Measurements from ENCODE around the gene LEMD3.

The LEMD3 gene

GRCh38 chr12:65196762-65197567 is 27.6 kb downstream of the LEMD3 start:
- H2AFZ ChIP-seq (ENCODE audit: low read length) = no peak overlapping the region
- 0 out of 2 replicates have a peak, but pooled peaks cover 4% of the 10 kb centered on the region for H3F3A ChIP-seq (ENCODE audit: low read depth)
- no peaks in the 10 kb centered on the region for H3K27me3 ChIP-seq (ENCODE audit: insufficient read depth, low read length, poor library complexity, severe bottlenecking)
- H3K4me2 ChIP-seq (ENCODE audit: low read depth, low read length, poor library complexity, severe bottlenecking) = peak overlapping the region; percentile 28
- peaks cover 6% of the 10 kb centered on the region; the same call in 1 of the 2 replicates for H3K9me3 ChIP-seq (ENCODE audit: insufficient read depth, low read depth, low read length)
- no peaks in the 10 kb centered on the region for H3K9me2 ChIP-seq (replicated peaks; ENCODE audit: low read depth, low read length)
- peaks cover 40% of the 10 kb centered on the region for H4K20me1 ChIP-seq (ENCODE audit: insufficient read depth, low read length, poor library complexity, severe bottlenecking)
- no peak overlapping the region for H3K4me3 ChIP-seq (ENCODE audit: low read length, poor library complexity, severe bottlenecking)
- H3K4me1 ChIP-seq (ENCODE audit: insufficient read depth, low read length, poor library complexity, severe bottlenecking) = peaks cover 28% of the 10 kb centered on the region
- H3K36me3 ChIP-seq (ENCODE audit: insufficient read depth, low read length) = peaks cover 7% of the 10 kb centered on the region; the same call in 1 of the 2 replicates
- H3K9ac ChIP-seq (ENCODE audit: low read depth, low read length, poor library complexity, severe bottlenecking) = no peak overlapping the region
- H3K79me2 ChIP-seq (ENCODE audit: insufficient read depth, low read length) = peaks cover 93% of the 10 kb centered on the region
- TF ChIP-seq EZH2phosphoT487 (IDR thresholded peaks at IDR 0.05; ENCODE audit: borderline replicate concordance) (no peak), CTCF (conservative IDR thresholded peaks at IDR 0.05; ENCODE audit: low read length) (no peak)

- Histone ChIP-seq H3K27me3 (ENCODE audit: insufficient read depth, low read length, poor library complexity, severe bottlenecking) (no peaks in the 10 kb centered on the region), H3K4me3 (ENCODE audit: low read length, poor library complexity, severe bottlenecking) (no peak overlapping the region), H3K36me3 (ENCODE audit: insufficient read depth, low read length) (peaks cover 7% of the 10 kb centered on the region; the same call in 1 of the 2 replicates), H3K9me2 (replicated peaks; ENCODE audit: low read depth, low read length) (no peaks in the 10 kb centered on the region), H3K79me2 (ENCODE audit: insufficient read depth, low read length) (peaks cover 94% of the 10 kb centered on the region), H3K4me1 (ENCODE audit: insufficient read depth, low read length, poor library complexity, severe bottlenecking) (peaks cover 23% of the 10 kb centered on the region), H2AFZ (ENCODE audit: low read length) (no peak overlapping the region), H3K9me3 (ENCODE audit: insufficient read depth, low read depth, low read length) (peaks cover 6% of the 10 kb centered on the region; the same call in 1 of the 2 replicates), H3F3A (ENCODE audit: low read depth) (0 out of 2 replicates have a peak, but pooled peaks cover 4% of the 10 kb centered on the region), H3K4me2 (ENCODE audit: low read depth, low read length, poor library complexity, severe bottlenecking) (no peak overlapping the region), H4K20me1 (ENCODE audit: insufficient read depth, low read length, poor library complexity, severe bottlenecking) (peaks cover 35% of the 10 kb centered on the region), H3K9ac (ENCODE audit: low read depth, low read length, poor library complexity, severe bottlenecking) (no peak overlapping the region)
- TF ChIP-seq CTCF (conservative IDR thresholded peaks at IDR 0.05; ENCODE audit: low read length) = no peak
- no peak for TF ChIP-seq EZH2phosphoT487 (IDR thresholded peaks at IDR 0.05; ENCODE audit: borderline replicate concordance)
These were observed 30.2 kb downstream of the LEMD3 start for GRCh38 chr12:65199604-65200003.

DNA sequence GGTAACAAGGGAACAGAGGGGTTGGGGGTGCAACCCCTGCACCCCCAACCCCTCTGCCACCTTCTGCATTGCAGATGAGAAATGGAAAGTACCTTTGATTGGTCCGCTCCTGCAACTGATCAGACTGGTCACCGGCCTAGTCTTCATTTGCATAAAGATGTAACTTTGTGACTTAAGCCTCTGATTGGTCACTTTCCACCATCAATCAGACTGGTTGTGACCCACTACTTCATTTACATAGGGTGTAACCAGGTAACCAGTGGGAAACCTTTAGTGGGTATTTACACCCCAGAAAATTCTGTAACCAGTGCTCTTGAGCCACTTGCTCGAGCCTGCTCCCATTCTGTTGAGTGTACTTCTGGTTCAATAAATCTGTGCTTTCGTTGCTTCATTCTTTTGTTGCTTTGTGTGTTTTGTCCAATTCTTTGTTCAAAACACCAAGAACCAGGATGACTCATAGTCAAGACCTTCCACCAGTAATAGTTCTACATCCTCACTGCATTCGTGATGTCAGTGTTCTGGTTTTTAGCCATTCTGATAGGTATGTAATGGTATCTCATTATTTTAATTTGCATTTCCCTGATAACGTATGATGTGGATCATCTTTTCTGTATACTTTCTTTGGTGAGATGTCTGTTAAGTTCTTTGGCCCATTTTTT is 30.8 kb downstream of the LEMD3 start:
- Histone ChIP-seq H3K4me3 (ENCODE audit: low read length, poor library complexity, severe bottlenecking) (no peak overlapping the region), H3F3A (ENCODE audit: low read depth) (0 out of 2 replicates have a peak, but pooled peaks cover 4% of the 10 kb centered on the region), H3K9me2 (replicated peaks; ENCODE audit: low read depth, low read length) (no peaks in the 10 kb centered on the region), H3K79me2 (ENCODE audit: insufficient read depth, low read length) (peaks cover 96% of the 10 kb centered on the region), H3K9ac (ENCODE audit: low read depth, low read length, poor library complexity, severe bottlenecking) (no peak overlapping the region), H3K36me3 (ENCODE audit: insufficient read depth, low read length) (peaks cover 7% of the 10 kb centered on the region; the same call in 1 of the 2 replicates), H3K27me3 (ENCODE audit: insufficient read depth, low read length, poor library complexity, severe bottlenecking) (no peaks in the 10 kb centered on the region), H4K20me1 (ENCODE audit: insufficient read depth, low read length, poor library complexity, severe bottlenecking) (peaks cover 35% of the 10 kb centered on the region), H2AFZ (ENCODE audit: low read length) (no peak overlapping the region), H3K4me2 (ENCODE audit: low read depth, low read length, poor library complexity, severe bottlenecking) (no peak overlapping the region), H3K9me3 (ENCODE audit: insufficient read depth, low read depth, low read length) (peaks cover 6% of the 10 kb centered on the region; the same call in 1 of the 2 replicates), H3K4me1 (ENCODE audit: insufficient read depth, low read length, poor library complexity, severe bottlenecking) (peaks cover 23% of the 10 kb centered on the region)
- TF ChIP-seq CTCF (conservative IDR thresholded peaks at IDR 0.05; ENCODE audit: low read length) = no peak
- no peak for TF ChIP-seq EZH2phosphoT487 (IDR thresholded peaks at IDR 0.05; ENCODE audit: borderline replicate concordance)
